Endothelial cell of umbilical vein (primary cell): ENCODE results near the gene HTRA1. TPM values are rescaled to one million over a fixed set of nuclear protein-coding genes. Genes with fewer than 3 reads are reported as not detected.

Experiments
- BruUV-seq: library from RNA; stranded (reverse); fragments of 400-500 nt; replicated peaks from 2 replicates; lab custom pipeline; 2021; lab: Mats Ljungman, UMichigan
- CTCF ChIA-PET: fragments of 300-600, 350-600 bp; sonication (Branson Sonifier 250); formaldehyde crosslinking; loops from one replicate; lab custom pipeline; 2021; ENCODE audit warnings: antibody characterized with exemption, inconsistent platforms; lab: Charles Lee
- POLR2A ChIA-PET: fragments of 300-600, 350-600 bp; sonication (Branson Sonifier 250); formaldehyde crosslinking; loops from one replicate; lab custom pipeline; 2021; ENCODE audit warnings: antibody characterized with exemption, inconsistent platforms; lab: Charles Lee
- DNase-seq: peaks from one replicate; pipeline ENCODE4 v3.0.0-alpha.2; 2011; ENCODE audit warnings: low read depth, low spot score
- FAIRE-seq: peaks from 2 replicates; lab custom pipeline; 2011; peaks lifted over from hg19 to GRCh38; lab: Jason Lieb, UNC
- H2AFZ ChIP-seq: 2 replicates; pipeline ENCODE4 v1.6.0; 2012; ENCODE audit warnings: low read depth, low read length, control low read depth, inconsistent platforms
- H3K27ac ChIP-seq: 2 replicates; pipeline ENCODE4 v1.5.1; 2011; ENCODE audit warnings: low read depth, mild to moderate bottlenecking, control low read depth, low read length, moderate library complexity; ENCODE audit not compliant: insufficient read depth
- H3K27me3 ChIP-seq, 2 experiments: 2 replicates each; pipeline versions ENCODE4 v1.6.0 to v1.6.1; 2011; ENCODE audit warnings: low read length in 2 of 2, mixed read lengths in 1 of 2; ENCODE audit not compliant: control insufficient read depth in 2 of 2, insufficient read depth in 2 of 2
- H3K36me3 ChIP-seq, 2 experiments: 2 replicates in 1 of 2; 3 replicates in 1 of 2; pipeline ENCODE4 v1.5.1; 2011; ENCODE audit warnings: low read length in 2 of 2, mild to moderate bottlenecking in 1 of 2, moderate library complexity in 1 of 2; ENCODE audit not compliant: control insufficient read depth in 2 of 2, insufficient read depth in 2 of 2; ENCODE audit errors: extremely low read depth in 1 of 2
- H3K4me1 ChIP-seq: 3 replicates; pipeline ENCODE4 v1.5.1; 2011; ENCODE audit warnings: mild to moderate bottlenecking, low read length; ENCODE audit not compliant: control insufficient read depth, insufficient read depth; ENCODE audit errors: extremely low read depth
- H3K4me2 ChIP-seq: 2 replicates; pipeline ENCODE4 v1.6.1; 2011; ENCODE audit warnings: low read length, control low read depth, mixed read lengths; ENCODE audit not compliant: insufficient read depth
- H3K4me3 ChIP-seq, 3 experiments: fragments of 200-600 bp in 1 of 3; sonication (generic), shearing (Covaris generic) in 1 of 3; replicated peaks in 1 of 3; 2 replicates each; pipeline ENCODE4 v1.5.1; 2011 to 2016; ENCODE audit warnings: control low read depth in 3 of 3, low read length in 3 of 3, mild to moderate bottlenecking in 2 of 3, inconsistent platforms in 1 of 3, low read depth in 1 of 3, moderate library complexity in 1 of 3; ENCODE audit not compliant: insufficient read depth in 1 of 3
- H3K79me2 ChIP-seq: 2 replicates; pipeline ENCODE4 v1.6.0; 2012; ENCODE audit warnings: low read length, inconsistent platforms; ENCODE audit not compliant: control insufficient read depth, insufficient read depth
- H3K9ac ChIP-seq: replicated peaks from 2 replicates; pipeline ENCODE3; 2011; ENCODE audit warnings: low read length, control low read depth; ENCODE audit not compliant: insufficient read depth; ENCODE audit errors: extremely low read depth
- H3K9me1 ChIP-seq: replicated peaks from 3 replicates; pipeline ENCODE4 v1.6.0; 2011; ENCODE audit warnings: mild to moderate bottlenecking, low read length; ENCODE audit not compliant: control insufficient read depth, insufficient read depth; ENCODE audit errors: extremely low read depth
- H3K9me3 ChIP-seq: replicated peaks from 2 replicates; pipeline ENCODE4 v1.5.1; 2012; ENCODE audit warnings: low read length, inconsistent platforms; ENCODE audit not compliant: control insufficient read depth, insufficient read depth
- H4K20me1 ChIP-seq: replicated peaks from 2 replicates; pipeline ENCODE3; 2011; ENCODE audit warnings: mild to moderate bottlenecking, low read length; ENCODE audit not compliant: control insufficient read depth, insufficient read depth; ENCODE audit errors: extremely low read depth
- EZH2 ChIP-seq: IDR thresholded peaks from 2 replicates; pipeline ENCODE4 v1.6.1; 2012; ENCODE audit warnings: borderline replicate concordance, low read depth, mild to moderate bottlenecking, moderate library complexity, low read length, inconsistent platforms; ENCODE audit not compliant: severe bottlenecking
- FOS ChIP-seq: IDR thresholded peaks from 2 replicates; pipeline ENCODE4 v1.6.1; 2011; ENCODE audit warnings: mild to moderate bottlenecking, low read length, moderate library complexity, borderline replicate concordance; ENCODE audit not compliant: insufficient read depth
- GATA2 ChIP-seq: IDR thresholded peaks from 2 replicates; pipeline ENCODE4 v1.7.0; 2011; ENCODE audit warnings: low read depth, mild to moderate bottlenecking, moderate library complexity, mixed read lengths, low read length; ENCODE audit not compliant: insufficient read length, insufficient read depth
- JUN ChIP-seq: IDR thresholded peaks from 2 replicates; pipeline ENCODE4 v1.6.1; 2011; ENCODE audit warnings: borderline replicate concordance, low read depth; ENCODE audit not compliant: insufficient read length, insufficient read depth
- MYC ChIP-seq: IDR thresholded peaks from one replicate; pipeline ENCODE4 v1.6.1; 2011; ENCODE audit warnings: mild to moderate bottlenecking, low read depth, low read length
- POLR2A ChIP-seq: IDR thresholded peaks from 2 replicates; pipeline ENCODE4 v1.6.1; 2012; ENCODE audit warnings: low read depth, mild to moderate bottlenecking, control low read depth, low read length
- POLR2AphosphoS5 ChIP-seq: IDR thresholded peaks from 2 replicates; pipeline ENCODE4 v1.6.1; 2012; ENCODE audit warnings: low read depth, mild to moderate bottlenecking, control low read depth, low read length, moderate library complexity; ENCODE audit not compliant: insufficient read depth
- dilution Hi-C: fragments of 300-500 bp; cut with MboI; formaldehyde crosslinking; loops from one replicate; pipeline ENCODE4 v1.15.0; 2019; ENCODE audit warnings: low sequenced_read_pairs; ENCODE audit not compliant: extremely low pct_ligation_motif_present
- intact Hi-C: fragments of 100-400 bp; cut with micrococcal nuclease; formaldehyde crosslinking; loops from one replicate; pipeline ENCODE4 v1.10.0; 2022
- polyA plus RNA-seq, 4 experiments: library from polyadenylated mRNA; depleted of rRNA in 3 of 4; stranded (reverse) in 3 of 4; unstranded in 1 of 4; fragments of >200 nt; gene quantifications; 2 replicates each; pipeline versions ENCODE4 v1.2.1 to v1.2.3, GENCODE V29; 2011 to 2012; ENCODE audit warnings: missing spikeins in 1 of 4
- total RNA-seq: library from RNA; stranded (reverse); gene quantifications from 2 replicates; pipeline ENCODE4 v1.2.3, GENCODE V29; 2021
- TF ChIP-seq, protein P1 (sequence below), 2 donors: IDR thresholded peaks; 1 replicate in 1 of 2; 2 replicates in 1 of 2; pipeline ENCODE4 v1.5.1; 2011; ENCODE audit warnings: low read length in 2 of 2, mild to moderate bottlenecking in 2 of 2, moderate library complexity in 2 of 2, control low read depth in 1 of 2, inconsistent platforms in 1 of 2, low read depth in 1 of 2; ENCODE audit not compliant: insufficient read depth in 1 of 2; ENCODE audit errors: extremely low read depth in 1 of 2
- TF ChIP-seq, protein P2 (sequence below): IDR thresholded peaks from 2 replicates; pipeline ENCODE4 v1.6.1; 2011; ENCODE audit not compliant: insufficient read depth, insufficient read length

Gene HTRA1
- total and polyA plus RNA-seq, 2 donors (not counting 3 experiments of a cell fraction or from before 2014, with no cell fraction given) = 192 to 270 TPM

DNA sequence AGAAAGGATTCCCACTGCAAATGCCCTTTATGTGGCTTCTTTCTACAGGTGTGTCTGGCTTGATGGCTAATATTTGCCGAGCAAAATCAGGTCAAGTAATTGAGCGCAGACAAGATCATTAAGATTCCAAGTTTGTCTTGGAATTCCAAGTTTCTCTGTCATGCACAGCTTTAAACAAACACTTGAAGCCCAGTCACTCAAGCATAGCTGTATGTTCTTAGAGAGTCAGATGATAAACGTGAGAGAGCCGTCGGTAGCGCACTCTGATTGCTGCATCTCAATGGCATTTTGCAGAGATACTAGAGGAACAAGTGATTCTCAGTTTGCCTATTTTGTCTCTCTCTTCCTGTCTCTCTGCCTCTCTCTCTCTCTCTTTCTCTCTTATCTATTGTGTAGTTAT, 99.9 kb downstream of the HTRA1 start:
- ChIA-PET POLR2A (no interaction called here), CTCF (interaction anchor here (3.3 kb wide), 1 partner anchor 282 kb away, joined by 15 read pairs; no protein-coding TSS in a partner anchor)
- no peak for DNase-seq
- dilution Hi-C loops (no loop called here), intact Hi-C loops (no loop called here)
- no peaks in the 10 kb centered on the region for H3K36me3 ChIP-seq
- H3K9me1 ChIP-seq = no peaks in the 10 kb centered on the region
- H3K4me3 ChIP-seq = no peak overlapping the region
- H3K4me2 ChIP-seq = no peak overlapping the region
- no peak for FAIRE-seq
- H3K27ac ChIP-seq = no peak overlapping the region
- H3K27me3 ChIP-seq = peaks cover 22 to 30% of the 10 kb centered on the region in 2 experiments
- no peaks in the 10 kb centered on the region for H3K79me2 ChIP-seq
- no peak for TF ChIP-seq FOS
- no peak for TF ChIP-seq MYC
- TF ChIP-seq JUN = no peak
- TF ChIP-seq, protein P1, sequence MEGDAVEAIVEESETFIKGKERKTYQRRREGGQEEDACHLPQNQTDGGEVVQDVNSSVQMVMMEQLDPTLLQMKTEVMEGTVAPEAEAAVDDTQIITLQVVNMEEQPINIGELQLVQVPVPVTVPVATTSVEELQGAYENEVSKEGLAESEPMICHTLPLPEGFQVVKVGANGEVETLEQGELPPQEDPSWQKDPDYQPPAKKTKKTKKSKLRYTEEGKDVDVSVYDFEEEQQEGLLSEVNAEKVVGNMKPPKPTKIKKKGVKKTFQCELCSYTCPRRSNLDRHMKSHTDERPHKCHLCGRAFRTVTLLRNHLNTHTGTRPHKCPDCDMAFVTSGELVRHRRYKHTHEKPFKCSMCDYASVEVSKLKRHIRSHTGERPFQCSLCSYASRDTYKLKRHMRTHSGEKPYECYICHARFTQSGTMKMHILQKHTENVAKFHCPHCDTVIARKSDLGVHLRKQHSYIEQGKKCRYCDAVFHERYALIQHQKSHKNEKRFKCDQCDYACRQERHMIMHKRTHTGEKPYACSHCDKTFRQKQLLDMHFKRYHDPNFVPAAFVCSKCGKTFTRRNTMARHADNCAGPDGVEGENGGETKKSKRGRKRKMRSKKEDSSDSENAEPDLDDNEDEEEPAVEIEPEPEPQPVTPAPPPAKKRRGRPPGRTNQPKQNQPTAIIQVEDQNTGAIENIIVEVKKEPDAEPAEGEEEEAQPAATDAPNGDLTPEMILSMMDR (IDR thresholded peaks at IDR 0.05; ENCODE audit: extremely low read depth in 1 of 2, insufficient read depth in 1 of 2, low read depth in 1 of 2, low read length in 2 of 2) = no peak
- TF ChIP-seq, protein P2, sequence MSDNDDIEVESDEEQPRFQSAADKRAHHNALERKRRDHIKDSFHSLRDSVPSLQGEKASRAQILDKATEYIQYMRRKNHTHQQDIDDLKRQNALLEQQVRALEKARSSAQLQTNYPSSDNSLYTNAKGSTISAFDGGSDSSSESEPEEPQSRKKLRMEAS = no peak
- no peak for TF ChIP-seq POLR2A
- TF ChIP-seq GATA2 = no peak
- TF ChIP-seq POLR2AphosphoS5 = no peak
- no peak for TF ChIP-seq EZH2
- H3K9ac ChIP-seq = no peak overlapping the region
- no peak overlapping the region for H2AFZ ChIP-seq
- no peaks in the 10 kb centered on the region for H3K9me3 ChIP-seq
- H4K20me1 ChIP-seq = no peaks in the 10 kb centered on the region
- H3K4me1 ChIP-seq = no peaks in the 10 kb centered on the region
- BruUV-seq = no TSS peak
